ENCODE data around the gene COL16A1. TPM values are rescaled to one million over a fixed set of nuclear protein-coding genes. Genes with fewer than 3 reads are reported as not detected.

Gene COL16A1
- total RNA-seq, 2 donors from 2014 or later = 10.1 to 15.8 TPM

DNA sequence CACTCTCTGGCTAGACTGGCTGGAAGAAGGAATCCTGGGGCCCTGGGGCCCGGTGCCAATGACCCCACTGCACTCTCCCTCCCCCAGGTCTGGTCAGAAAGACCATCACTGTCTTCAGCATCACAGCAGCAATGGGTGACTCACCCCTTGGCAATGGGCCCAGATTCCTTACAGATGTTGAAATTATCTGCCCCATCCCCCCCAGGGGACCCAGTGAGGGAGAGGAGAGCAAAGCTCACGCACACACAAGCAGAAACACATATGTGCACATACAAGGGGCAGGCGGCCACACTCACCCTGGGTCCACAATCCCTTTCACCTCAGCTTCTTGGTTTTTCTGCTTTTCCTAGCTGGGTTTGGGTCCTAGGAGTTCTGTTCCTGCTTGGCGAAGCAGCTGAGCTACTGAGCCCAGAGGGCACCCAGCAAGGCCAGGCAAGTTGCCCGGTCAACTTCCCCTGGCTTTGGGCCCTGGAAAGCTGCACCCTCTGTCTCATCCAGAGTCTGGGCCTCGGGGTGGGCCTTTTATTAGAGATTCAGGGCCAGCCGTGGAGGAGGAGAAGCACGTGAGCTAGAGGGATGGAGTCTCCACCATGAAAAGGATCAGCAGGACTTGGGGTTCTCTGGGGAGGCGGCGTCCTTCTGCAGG is 2.6 kb downstream of the COL16A1 start:
- TF ChIP-seq, protein P1, sequence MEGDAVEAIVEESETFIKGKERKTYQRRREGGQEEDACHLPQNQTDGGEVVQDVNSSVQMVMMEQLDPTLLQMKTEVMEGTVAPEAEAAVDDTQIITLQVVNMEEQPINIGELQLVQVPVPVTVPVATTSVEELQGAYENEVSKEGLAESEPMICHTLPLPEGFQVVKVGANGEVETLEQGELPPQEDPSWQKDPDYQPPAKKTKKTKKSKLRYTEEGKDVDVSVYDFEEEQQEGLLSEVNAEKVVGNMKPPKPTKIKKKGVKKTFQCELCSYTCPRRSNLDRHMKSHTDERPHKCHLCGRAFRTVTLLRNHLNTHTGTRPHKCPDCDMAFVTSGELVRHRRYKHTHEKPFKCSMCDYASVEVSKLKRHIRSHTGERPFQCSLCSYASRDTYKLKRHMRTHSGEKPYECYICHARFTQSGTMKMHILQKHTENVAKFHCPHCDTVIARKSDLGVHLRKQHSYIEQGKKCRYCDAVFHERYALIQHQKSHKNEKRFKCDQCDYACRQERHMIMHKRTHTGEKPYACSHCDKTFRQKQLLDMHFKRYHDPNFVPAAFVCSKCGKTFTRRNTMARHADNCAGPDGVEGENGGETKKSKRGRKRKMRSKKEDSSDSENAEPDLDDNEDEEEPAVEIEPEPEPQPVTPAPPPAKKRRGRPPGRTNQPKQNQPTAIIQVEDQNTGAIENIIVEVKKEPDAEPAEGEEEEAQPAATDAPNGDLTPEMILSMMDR (IDR thresholded peaks at IDR 0.05) = no peak
- no peak for TF ChIP-seq POLR2A (IDR thresholded peaks at IDR 0.05)
- H3K27me3 ChIP-seq = no peaks in the 10 kb centered on the region
- H3K36me3 ChIP-seq (replicated peaks in 1 of 2; ENCODE audit: insufficient read depth in 1 of 2, low read depth in 2 of 2) = no peaks in the 10 kb centered on the region
- H3K4me3 ChIP-seq = no peak overlapping the region
- ATAC-seq (peak; percentile 28), DNase-seq (peak; percentile 70 to 84 (median 80))
- H3K9me3 ChIP-seq = no peaks in the 10 kb centered on the region
- H3K4me1 ChIP-seq = peaks cover 40% of the 10 kb centered on the region
- peak overlapping the region; percentile 12 to 59 (median 42) for H3K27ac ChIP-seq
- intact Hi-C loops (cut with DNase I) = no loop called here
- WGBS, 2 donors = 72% methylated on average over 9 to 10 of the region's 10 CpGs

DNA sequence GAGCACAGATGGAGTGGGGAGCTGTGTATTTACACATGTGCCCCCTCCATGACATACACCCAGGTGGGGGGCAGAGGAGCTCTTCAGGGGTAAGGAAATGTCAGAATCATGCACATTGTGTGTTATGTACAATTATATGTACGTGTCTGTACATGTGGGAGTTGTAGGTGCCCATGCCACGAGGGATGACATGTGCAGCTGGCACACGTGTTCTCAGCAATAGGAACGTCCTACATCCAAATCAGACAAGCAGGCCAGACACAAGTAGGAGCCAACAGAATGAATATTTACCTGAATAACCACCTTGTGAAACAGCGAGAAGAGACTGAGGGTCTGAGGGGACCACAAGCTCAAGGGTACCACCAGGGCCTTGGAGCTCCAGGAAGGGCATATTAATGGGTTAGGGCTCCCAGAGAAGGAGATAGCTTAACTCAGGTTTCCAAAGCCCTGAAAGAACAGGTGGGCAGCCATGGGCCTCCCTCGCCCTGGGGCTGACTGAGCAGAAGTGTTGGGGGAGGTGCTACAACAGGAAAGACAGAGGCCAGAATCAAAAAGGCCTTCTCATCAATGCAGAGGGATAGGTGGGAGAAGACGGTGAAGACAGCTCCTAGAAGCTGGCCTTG is 3.2 kb downstream of the COL16A1 start:
- DNase-seq (no peak), ATAC-seq (no peak)
- H3K27me3 ChIP-seq = no peaks in the 10 kb centered on the region
- intact Hi-C loops (cut with DNase I) = no loop called here
- TF ChIP-seq, protein P1 (IDR thresholded peaks at IDR 0.05) = no peak
- no peak for TF ChIP-seq POLR2A (IDR thresholded peaks at IDR 0.05)
- no peaks in the 10 kb centered on the region for H3K36me3 ChIP-seq (replicated peaks in 1 of 2; ENCODE audit: insufficient read depth in 1 of 2, low read depth in 2 of 2)
- H3K4me3 ChIP-seq = no peak overlapping the region
- WGBS, 2 donors = 60 to 71% methylated on average over 6 to 7 of the region's 7 CpGs
- H3K9me3 ChIP-seq = no peaks in the 10 kb centered on the region
- peaks cover 44% of the 10 kb centered on the region for H3K4me1 ChIP-seq
- H3K27ac ChIP-seq = peak overlapping the region in 3 of 4 donors; percentile 25 to 59 (median 58)

DNA sequence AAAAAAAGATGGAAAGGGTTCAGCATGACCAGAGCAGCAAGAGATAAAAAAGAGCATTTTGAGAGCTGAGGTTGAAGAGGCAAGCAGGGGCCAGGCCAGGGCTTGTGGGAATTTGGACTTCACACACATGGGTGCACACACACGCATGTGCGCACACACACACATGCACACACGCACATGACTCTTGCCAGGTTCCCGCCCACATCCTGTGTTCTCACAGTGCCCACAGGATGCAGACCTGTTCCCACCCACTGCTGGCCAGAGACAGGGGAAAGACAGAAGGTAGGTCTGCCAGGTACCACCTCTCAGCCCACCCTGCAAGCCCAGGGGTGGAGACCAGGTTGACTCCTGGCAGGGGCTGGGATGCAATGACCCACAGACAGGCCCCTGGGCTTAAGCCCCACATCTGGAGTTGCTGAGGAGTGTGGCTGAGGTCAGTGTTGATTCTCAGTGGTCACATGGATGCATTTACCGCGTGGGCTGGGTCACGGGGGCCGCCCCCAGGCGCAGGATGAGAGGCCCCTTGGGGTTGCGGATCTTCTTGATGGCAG is 4.4 kb downstream of the COL16A1 start:
- Histone ChIP-seq H3K27me3 (no peaks in the 10 kb centered on the region), H3K27ac (no peak overlapping the region), H3K4me1 (peaks cover 35% of the 10 kb centered on the region), H3K36me3 (replicated peaks in 1 of 2; ENCODE audit: insufficient read depth in 1 of 2, low read depth in 2 of 2) (no peaks in the 10 kb centered on the region), H3K4me3 (no peak overlapping the region), H3K9me3 (no peaks in the 10 kb centered on the region)
- WGBS, 2 donors = 67 to 73% methylated on average over 5 to 10 of the region's 10 CpGs
- no peak for ATAC-seq
- no peak for DNase-seq
- TF ChIP-seq POLR2A (IDR thresholded peaks at IDR 0.05) = no peak
- TF ChIP-seq, protein P1 (IDR thresholded peaks at IDR 0.05) = no peak
- intact Hi-C loops (cut with DNase I) = no loop called here

DNA sequence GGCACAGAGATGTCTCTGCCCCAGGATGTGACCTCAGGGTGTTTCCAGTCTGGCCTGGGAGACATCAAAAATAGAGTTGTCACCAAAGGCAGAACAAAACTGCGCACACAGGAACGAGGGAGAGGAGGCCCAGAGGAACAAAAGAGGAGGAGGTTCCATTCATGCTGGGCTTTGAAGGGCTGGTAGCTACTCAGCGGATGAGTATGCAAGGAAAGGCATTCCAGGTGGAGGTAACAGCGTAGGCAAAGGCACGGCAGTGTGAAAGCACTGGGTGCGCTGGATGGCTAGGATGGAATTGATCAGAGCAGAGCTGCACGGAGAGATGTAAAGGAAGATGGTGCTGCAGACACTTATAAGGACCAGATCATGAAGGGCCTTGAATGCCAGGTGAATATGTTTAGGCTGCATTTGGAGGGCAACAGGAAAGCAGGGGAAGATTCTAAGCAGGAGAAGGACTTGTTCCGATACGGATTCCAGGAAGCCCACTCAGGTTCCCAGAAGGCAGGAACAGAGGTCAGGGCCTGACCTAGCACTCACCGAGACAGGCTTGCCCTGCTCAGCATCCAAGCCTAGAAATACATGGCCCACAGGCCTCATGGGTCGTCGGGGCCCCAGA is 6.3 kb downstream of the COL16A1 start:
- no peak overlapping the region for H3K27ac ChIP-seq
- no peak overlapping the region for H3K4me3 ChIP-seq
- ATAC-seq (no peak), DNase-seq (no peak)
- TF ChIP-seq, protein P1 (IDR thresholded peaks at IDR 0.05) = no peak
- TF ChIP-seq POLR2A (IDR thresholded peaks at IDR 0.05) = no peak
- 81 to 85% methylated on average over 9 to 11 of the region's 12 CpGs for WGBS, 2 donors
- H3K4me1 ChIP-seq = peaks cover 26% of the 10 kb centered on the region
- intact Hi-C loops (cut with DNase I) = no loop called here
- H3K9me3 ChIP-seq = no peaks in the 10 kb centered on the region
- H3K27me3 ChIP-seq = no peaks in the 10 kb centered on the region
- no peaks in the 10 kb centered on the region for H3K36me3 ChIP-seq (replicated peaks in 1 of 2; ENCODE audit: insufficient read depth in 1 of 2, low read depth in 2 of 2)
